Measurements from ENCODE around the gene ATG14.

The ATG14 gene

GRCh38 chr14:55351111-55351510 is 60.5 kb downstream of the ATG14 start:
- H3K27ac ChIP-seq (ENCODE audit: extremely low read depth, low read depth, low read length), result no peak overlapping the region
- CTCF ChIA-PET, result interaction anchor here (0.5 to 1.9 kb wide), 4 partner anchors 12 to 138 kb away, joined by 3 to 6 read pairs (median 4); partner anchors contain the start of gene FBXO34
- no peak for TF ChIP-seq MEIS1 (CRISPR knock-in tag; IDR thresholded peaks at IDR 0.05; ENCODE audit: borderline replicate concordance)
- no peak for TF ChIP-seq WT1 (tag by site-specific recombination; IDR thresholded peaks at IDR 0.05)
- TF ChIP-seq ZSCAN18 (tag by site-specific recombination; IDR thresholded peaks at IDR 0.05), result no peak
- TF ChIP-seq ZNF473 (tag by site-specific recombination; IDR thresholded peaks at IDR 0.05), result no peak
- TF ChIP-seq OVOL3 (tag by site-specific recombination; IDR thresholded peaks at IDR 0.05), result no peak
- no peak for TF ChIP-seq ZBTB10 (tag by site-specific recombination; IDR thresholded peaks at IDR 0.05)
- no peak for TF ChIP-seq ZNF404 (tag by site-specific recombination; IDR thresholded peaks at IDR 0.05)
- TF ChIP-seq ZBTB8A (tag by site-specific recombination; IDR thresholded peaks at IDR 0.05), result no peak
- no peak for TF ChIP-seq ZNF433 (tag by site-specific recombination; IDR thresholded peaks at IDR 0.05; ENCODE audit: low read depth)
- TF ChIP-seq ZNF629 (tag by site-specific recombination; IDR thresholded peaks at IDR 0.05), result no peak
- TF ChIP-seq ZNF558 (tag by site-specific recombination; IDR thresholded peaks at IDR 0.05), result no peak
- TF ChIP-seq HIC1 (tag by site-specific recombination; IDR thresholded peaks at IDR 0.05), result no peak
- no peak for TF ChIP-seq ZSCAN4 (tag by site-specific recombination; IDR thresholded peaks at IDR 0.05)
- no peak for TF ChIP-seq ZNF426 (tag by site-specific recombination; IDR thresholded peaks at IDR 0.05)
- no peak for TF ChIP-seq ZNF266 (tag by site-specific recombination; IDR thresholded peaks at IDR 0.05; ENCODE audit: low read depth)
- TF ChIP-seq ZBTB20 (tag by site-specific recombination; IDR thresholded peaks at IDR 0.05), result no peak
- no peak for TF ChIP-seq ZNF549 (tag by site-specific recombination; IDR thresholded peaks at IDR 0.05)
- TF ChIP-seq KLF17 (tag by site-specific recombination; IDR thresholded peaks at IDR 0.05), result no peak
- TF ChIP-seq ZNF843 (tag by site-specific recombination; IDR thresholded peaks at IDR 0.05), result no peak
- POLR2A ChIA-PET, result no interaction called here
- no peak overlapping the region for H3K4me3 ChIP-seq (ENCODE audit: low read depth, low read length)
- H3K4me1 ChIP-seq (ENCODE audit: control insufficient read depth, insufficient read depth, low read length), result 0 out of 2 replicates have a peak, but pooled peaks cover 4% of the 10 kb centered on the region
- H3K36me3 ChIP-seq (ENCODE audit: control insufficient read depth in 2 of 2, insufficient read depth in 1 of 2, low read length in 2 of 2), result peaks cover 0 to 38% of the 10 kb centered on the region in 2 experiments; a peak in 1 of 3 replicates
- H3K9me3 ChIP-seq (ENCODE audit: control insufficient read depth, insufficient read depth, low read depth, low read length), result no peaks in the 10 kb centered on the region
